ENCODE measurements around the gene TAF1A. TPM values are rescaled to one million over a fixed set of nuclear protein-coding genes. Genes with fewer than 3 reads are reported as not detected.
A peak's percentile ranks its signal among the peaks of the same experiment; 100 is the strongest.

TAF1A gene
- total RNA-seq: 10 to 100 TPM; 10.5 to 14.5 TPM
- 10 to 100 TPM in 1 of 2 donors, 1 to 10 TPM in 1; 9.4 to 12.6 TPM for polyA plus RNA-seq (ENCODE audit: insufficient read length in 2 of 2)
- long read RNA-seq, donor 1, partial matches to known transcripts: 0 of 2 reads
- long read RNA-seq, donor 1, other reads (novel, unspliced or antisense): 0 of 2 reads
- long read RNA-seq, donor 2: 0 reads
- long read RNA-seq, donor 3: 0 reads
- long read RNA-seq, donor 4, partial matches to known transcripts: 0 of 1 reads
- long read RNA-seq, donor 4, other reads (novel, unspliced or antisense): 0 of 1 reads

DNA sequence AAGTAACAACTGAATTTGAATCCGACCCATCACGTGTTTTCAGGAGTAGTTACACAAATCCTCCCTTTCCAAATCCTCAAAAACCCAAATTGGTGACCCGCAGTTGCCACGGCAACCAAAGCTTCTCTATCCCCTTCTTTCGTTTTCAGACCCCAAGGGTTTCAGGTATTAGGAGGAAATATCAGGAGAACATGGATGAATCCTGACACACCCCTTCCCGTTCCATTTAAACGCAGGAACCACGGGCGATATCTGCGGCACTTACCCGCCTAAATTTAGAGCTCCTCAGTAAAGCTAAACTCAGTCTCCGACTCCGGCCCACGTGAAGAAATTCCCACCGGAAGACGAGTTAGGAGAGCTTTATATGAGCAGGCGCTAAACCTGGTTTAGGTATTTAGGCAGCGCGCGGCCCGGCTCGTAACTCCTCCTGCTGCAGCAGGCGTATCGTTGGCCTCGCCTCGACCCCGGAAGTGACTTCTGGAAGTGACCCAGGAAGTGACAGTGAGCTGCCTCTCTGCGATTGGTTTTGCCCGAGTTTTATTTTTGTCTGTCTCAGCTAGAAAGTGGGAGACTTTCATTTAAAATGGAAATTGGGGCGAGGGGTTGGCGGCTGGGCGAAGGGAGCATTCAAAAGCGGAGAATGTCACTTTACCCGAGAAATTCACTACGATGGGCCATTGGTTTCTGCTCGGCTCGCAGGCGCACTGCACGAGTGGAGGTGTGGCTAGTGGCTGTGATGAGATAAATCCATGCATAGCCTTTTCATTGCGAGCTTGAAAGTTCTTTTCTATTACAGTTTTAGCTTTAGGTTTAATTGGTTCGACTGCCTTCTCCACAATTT lies at the start of gene TAF1A:
Gene TAF1A (minus strand): TSS at position 472 of the 841 bp plus-strand sequence.
- H3K4me1 ChIP-seq (ENCODE audit: control insufficient read depth, insufficient read depth, low read length): peaks cover 5% of the 10 kb centered on the region
- H3K9me3 ChIP-seq (ENCODE audit: control insufficient read depth, insufficient read depth, low read length): no peaks in the 10 kb centered on the region
- H3K27ac ChIP-seq (ENCODE audit: low read depth, low read length): peak within 1 kb of the TSS; percentile 88
- H3K36me3 ChIP-seq (ENCODE audit: control insufficient read depth, insufficient read depth, low read length): peaks cover 4% of the 10 kb centered on the region
- WGBS (ENCODE audit: insufficient coverage): 0% methylated on average over 36 of the region's 41 CpGs
- peak; percentile 81 to 98 (median 88) for DNase-seq (ENCODE audit: low read depth in 4 of 6, low spot score in 6 of 6)
- peak within 1 kb of the TSS; percentile 79 for H3K4me3 ChIP-seq (ENCODE audit: low read depth, low read length)
- H3K27me3 ChIP-seq (ENCODE audit: control insufficient read depth, insufficient read depth, low read length): no peaks in the 10 kb centered on the region

GRCh38 chr1:222634180-222635013 lies 44.7 kb upstream of the TAF1A start:
- H3K36me3 ChIP-seq (ENCODE audit: control insufficient read depth, insufficient read depth, low read length): peaks cover 31% of the 10 kb centered on the region
- WGBS (ENCODE audit: insufficient coverage): 52% methylated on average over 4 of the region's 7 CpGs
- no peaks in the 10 kb centered on the region for H3K27me3 ChIP-seq (ENCODE audit: control insufficient read depth, insufficient read depth, low read length)
- H3K4me1 ChIP-seq (ENCODE audit: control insufficient read depth, insufficient read depth, low read length): no peaks in the 10 kb centered on the region
- H3K4me3 ChIP-seq (ENCODE audit: low read depth, low read length): no peak overlapping the region
- peak; percentile 82 to 97 (median 88) for DNase-seq (ENCODE audit: low read depth in 4 of 6, low spot score in 6 of 6)
- H3K27ac ChIP-seq (ENCODE audit: low read depth, low read length): no peak overlapping the region
- no peaks in the 10 kb centered on the region for H3K9me3 ChIP-seq (ENCODE audit: control insufficient read depth, insufficient read depth, low read length)

DNA sequence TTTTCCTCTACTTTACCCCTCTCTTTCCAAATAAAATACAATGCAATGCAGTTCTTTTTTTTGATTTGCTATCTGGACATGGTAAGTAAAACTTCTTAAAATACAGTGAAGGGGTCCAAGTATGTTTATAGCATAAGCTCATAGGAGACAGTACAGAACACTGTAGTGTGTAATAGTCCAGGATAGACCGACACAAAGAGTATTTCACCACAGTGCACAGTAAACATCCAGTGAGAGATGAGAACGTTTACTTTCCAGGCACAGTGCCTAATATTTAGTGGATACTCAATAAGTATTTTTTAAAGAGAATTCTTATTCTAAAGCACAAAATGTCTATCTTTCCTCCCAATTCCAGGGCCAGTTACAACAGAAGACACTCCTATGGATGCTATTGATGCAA lies 43.0 kb upstream of the TAF1A start:
- H3K4me1 ChIP-seq (ENCODE audit: control insufficient read depth, insufficient read depth, low read length): no peaks in the 10 kb centered on the region
- H3K36me3 ChIP-seq (ENCODE audit: control insufficient read depth, insufficient read depth, low read length): peaks cover 35% of the 10 kb centered on the region
- H3K9me3 ChIP-seq (ENCODE audit: control insufficient read depth, insufficient read depth, low read length): no peaks in the 10 kb centered on the region
- WGBS (ENCODE audit: insufficient coverage): no CpG with 5 or more reads among the region's 2 CpGs
- H3K27me3 ChIP-seq (ENCODE audit: control insufficient read depth, insufficient read depth, low read length): no peaks in the 10 kb centered on the region
- DNase-seq (ENCODE audit: low read depth in 4 of 6, low spot score in 6 of 6): no peak
- H3K27ac ChIP-seq (ENCODE audit: low read depth, low read length): no peak overlapping the region
- no peak overlapping the region for H3K4me3 ChIP-seq (ENCODE audit: low read depth, low read length)

DNA sequence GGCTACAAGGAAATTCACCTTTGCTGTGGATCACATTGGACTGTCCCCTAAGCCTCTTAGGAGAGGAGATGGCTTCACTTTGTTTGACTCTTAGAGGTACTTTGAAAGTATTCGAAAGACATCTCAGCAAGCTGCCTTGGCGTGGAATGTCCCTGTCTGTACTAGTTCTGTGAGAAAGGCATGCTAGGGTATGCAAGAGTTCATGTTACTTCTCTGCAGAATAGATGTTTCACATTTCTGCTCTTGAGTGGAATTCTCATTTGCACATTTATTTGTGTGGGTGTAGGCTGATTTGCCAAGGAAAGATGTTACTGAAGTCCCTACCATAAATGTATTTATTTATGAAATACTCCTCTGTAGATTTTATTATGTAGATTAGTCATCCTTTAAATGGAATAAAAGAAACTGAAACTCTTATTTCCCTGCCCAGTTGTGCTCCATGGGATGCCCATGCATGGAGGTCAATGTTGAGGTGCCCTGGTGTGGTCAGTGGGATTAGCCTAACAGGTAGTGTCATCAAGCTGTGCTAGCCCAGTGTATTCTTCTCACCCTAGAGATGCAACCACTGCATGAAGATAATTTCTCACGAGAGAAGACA lies 42.0 kb upstream of the TAF1A start:
- WGBS (ENCODE audit: insufficient coverage): 97% methylated on average over 3 of the region's 3 CpGs
- H3K9me3 ChIP-seq (ENCODE audit: control insufficient read depth, insufficient read depth, low read length): no peaks in the 10 kb centered on the region
- H3K27me3 ChIP-seq (ENCODE audit: control insufficient read depth, insufficient read depth, low read length): no peaks in the 10 kb centered on the region
- DNase-seq (ENCODE audit: low read depth in 4 of 6, low spot score in 6 of 6): no peak
- H3K36me3 ChIP-seq (ENCODE audit: control insufficient read depth, insufficient read depth, low read length): peaks cover 35% of the 10 kb centered on the region
- no peak overlapping the region for H3K27ac ChIP-seq (ENCODE audit: low read depth, low read length)
- H3K4me1 ChIP-seq (ENCODE audit: control insufficient read depth, insufficient read depth, low read length): no peaks in the 10 kb centered on the region
- no peak overlapping the region for H3K4me3 ChIP-seq (ENCODE audit: low read depth, low read length)

GRCh38 chr1:222629921-222630535 lies 40.3 kb upstream of the TAF1A start:
- 100% methylated on average over 7 of the region's 7 CpGs for WGBS (ENCODE audit: insufficient coverage)
- Histone ChIP-seq H3K36me3 (ENCODE audit: control insufficient read depth, insufficient read depth, low read length) (peaks cover 37% of the 10 kb centered on the region), H3K9me3 (ENCODE audit: control insufficient read depth, insufficient read depth, low read length) (no peaks in the 10 kb centered on the region), H3K4me1 (ENCODE audit: control insufficient read depth, insufficient read depth, low read length) (no peaks in the 10 kb centered on the region), H3K4me3 (ENCODE audit: low read depth, low read length) (no peak overlapping the region), H3K27me3 (ENCODE audit: control insufficient read depth, insufficient read depth, low read length) (no peaks in the 10 kb centered on the region), H3K27ac (ENCODE audit: low read depth, low read length) (no peak overlapping the region)
- DNase-seq (ENCODE audit: low read depth in 4 of 6, low spot score in 6 of 6): no peak

GRCh38 chr1:222627232-222627631 lies 37.5 kb upstream of the TAF1A start:
- 100% methylated on average over 3 of the region's 6 CpGs for WGBS (ENCODE audit: insufficient coverage)
- peaks cover 30% of the 10 kb centered on the region for H3K36me3 ChIP-seq (ENCODE audit: control insufficient read depth, insufficient read depth, low read length)
- H3K27ac ChIP-seq (ENCODE audit: low read depth, low read length): no peak overlapping the region
- H3K4me1 ChIP-seq (ENCODE audit: control insufficient read depth, insufficient read depth, low read length): no peaks in the 10 kb centered on the region
- no peaks in the 10 kb centered on the region for H3K9me3 ChIP-seq (ENCODE audit: control insufficient read depth, insufficient read depth, low read length)
- no peak for DNase-seq (ENCODE audit: low read depth in 4 of 6, low spot score in 6 of 6)
- no peaks in the 10 kb centered on the region for H3K27me3 ChIP-seq (ENCODE audit: control insufficient read depth, insufficient read depth, low read length)
- H3K4me3 ChIP-seq (ENCODE audit: low read depth, low read length): no peak overlapping the region

DNA sequence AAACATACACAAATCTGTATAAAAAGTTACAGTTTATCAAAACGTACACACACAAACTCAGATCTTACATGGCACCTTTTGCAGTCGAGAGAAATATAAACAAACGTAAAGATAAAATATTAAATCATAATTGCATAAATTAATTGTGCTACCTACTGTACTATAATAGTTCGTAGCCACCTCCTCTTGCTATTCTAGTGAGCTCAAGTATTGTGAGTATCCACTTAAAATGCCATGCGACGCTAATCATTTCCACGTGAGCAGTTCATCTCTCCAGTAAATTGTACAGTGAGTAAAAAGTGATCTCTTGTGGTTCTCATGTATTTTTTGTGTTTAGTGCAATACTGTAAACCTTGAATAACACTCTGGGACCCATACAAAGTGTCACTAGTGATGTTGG lies 34.5 kb upstream of the TAF1A start:
- no peak overlapping the region for H3K4me3 ChIP-seq (ENCODE audit: low read depth, low read length)
- no peaks in the 10 kb centered on the region for H3K9me3 ChIP-seq (ENCODE audit: control insufficient read depth, insufficient read depth, low read length)
- H3K4me1 ChIP-seq (ENCODE audit: control insufficient read depth, insufficient read depth, low read length): no peaks in the 10 kb centered on the region
- 100% methylated on average over 3 of the region's 7 CpGs for WGBS (ENCODE audit: insufficient coverage)
- H3K27ac ChIP-seq (ENCODE audit: low read depth, low read length): no peak overlapping the region
- no peaks in the 10 kb centered on the region for H3K27me3 ChIP-seq (ENCODE audit: control insufficient read depth, insufficient read depth, low read length)
- H3K36me3 ChIP-seq (ENCODE audit: control insufficient read depth, insufficient read depth, low read length): peaks cover 22% of the 10 kb centered on the region
- DNase-seq (ENCODE audit: low read depth in 4 of 6, low spot score in 6 of 6): no peak

DNA sequence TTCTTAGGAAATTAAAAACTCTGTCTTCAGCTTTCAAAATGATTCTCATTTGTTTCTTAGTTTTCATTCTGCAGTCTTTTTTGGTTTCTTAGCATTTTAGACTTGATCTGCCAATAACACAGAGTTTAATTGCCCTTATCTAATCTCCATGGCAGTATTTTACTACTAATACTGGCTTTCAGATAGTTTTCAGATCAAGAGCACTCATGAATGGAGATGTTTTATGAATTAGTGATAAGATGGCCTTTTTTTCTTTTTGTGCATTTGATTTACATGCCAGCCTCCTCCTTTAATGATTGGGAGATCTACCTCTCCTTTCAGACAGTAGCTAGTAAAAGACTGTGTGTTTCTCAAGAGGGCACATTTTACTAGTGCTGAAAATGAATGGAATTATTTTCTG lies 33.7 kb upstream of the TAF1A start:
- no peak overlapping the region for H3K4me3 ChIP-seq (ENCODE audit: low read depth, low read length)
- H3K27ac ChIP-seq (ENCODE audit: low read depth, low read length): no peak overlapping the region
- H3K36me3 ChIP-seq (ENCODE audit: control insufficient read depth, insufficient read depth, low read length): peaks cover 16% of the 10 kb centered on the region
- H3K9me3 ChIP-seq (ENCODE audit: control insufficient read depth, insufficient read depth, low read length): no peaks in the 10 kb centered on the region
- peaks cover 3% of the 10 kb centered on the region for H3K4me1 ChIP-seq (ENCODE audit: control insufficient read depth, insufficient read depth, low read length)
- H3K27me3 ChIP-seq (ENCODE audit: control insufficient read depth, insufficient read depth, low read length): no peaks in the 10 kb centered on the region
- no peak for DNase-seq (ENCODE audit: low read depth in 4 of 6, low spot score in 6 of 6)

DNA sequence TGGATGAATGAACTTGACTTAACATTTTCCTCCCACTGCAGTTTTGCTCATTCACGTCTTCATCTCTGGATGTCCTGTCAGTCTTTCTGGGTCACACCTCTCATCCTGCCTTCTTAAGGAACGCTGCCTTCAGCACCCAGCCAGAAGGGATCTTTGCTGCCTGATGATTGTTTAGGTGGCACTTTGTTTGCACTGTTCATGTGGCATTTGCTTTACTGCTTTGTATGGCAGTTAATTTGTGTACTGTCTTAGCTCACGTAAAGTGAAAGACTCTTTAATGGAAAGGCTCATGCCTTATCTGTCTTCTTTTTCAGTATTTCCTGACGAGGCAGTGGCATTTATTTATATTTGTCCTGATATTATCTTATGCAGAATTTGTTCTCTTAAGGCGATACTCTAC lies 33.0 kb upstream of the TAF1A start:
- no peak for DNase-seq (ENCODE audit: low read depth in 4 of 6, low spot score in 6 of 6)
- 80% methylated on average over 1 of the region's 5 CpGs for whole genome bisulfite sequencing (ENCODE audit: insufficient coverage)
- Histone ChIP-seq H3K4me1 (ENCODE audit: control insufficient read depth, insufficient read depth, low read length) (peaks cover 3% of the 10 kb centered on the region), H3K36me3 (ENCODE audit: control insufficient read depth, insufficient read depth, low read length) (peaks cover 16% of the 10 kb centered on the region), H3K4me3 (ENCODE audit: low read depth, low read length) (no peak overlapping the region), H3K27me3 (ENCODE audit: control insufficient read depth, insufficient read depth, low read length) (no peaks in the 10 kb centered on the region), H3K27ac (ENCODE audit: low read depth, low read length) (no peak overlapping the region), H3K9me3 (ENCODE audit: control insufficient read depth, insufficient read depth, low read length) (no peaks in the 10 kb centered on the region)

All from spinal cord (tissue), 10 donors.